HG03135 (cell line): ENCODE data around the gene ATP13A3.
"Not testable (repeated sequence)": the region's sequence is repeated elsewhere in the genome, so short reads cannot be mapped to it uniquely, and the experiment has no call there.

ENCODE experiments used
- ATAC-seq: cut with Tn5 transposase; IDR thresholded peaks from one replicate; pipeline ENCODE4 v1.9.1; 2021; ENCODE audit warnings: mild to moderate bottlenecking, moderate library complexity; ENCODE audit not compliant: unreplicated experiment

ATP13A3 gene

GRCh38 chr3:194486540-194487288 lies at the start of gene ATP13A3:
Gene ATP13A3 (minus strand): TSS chr3:194487002. CDS start chr3:194462190, 24,812 bp downstream.
- ATAC-seq: peak; percentile 77

GRCh38 chr3:194535199-194535598 lies 48.4 kb upstream of the ATP13A3 start:
- not testable (repeated sequence) for ATAC-seq

DNA sequence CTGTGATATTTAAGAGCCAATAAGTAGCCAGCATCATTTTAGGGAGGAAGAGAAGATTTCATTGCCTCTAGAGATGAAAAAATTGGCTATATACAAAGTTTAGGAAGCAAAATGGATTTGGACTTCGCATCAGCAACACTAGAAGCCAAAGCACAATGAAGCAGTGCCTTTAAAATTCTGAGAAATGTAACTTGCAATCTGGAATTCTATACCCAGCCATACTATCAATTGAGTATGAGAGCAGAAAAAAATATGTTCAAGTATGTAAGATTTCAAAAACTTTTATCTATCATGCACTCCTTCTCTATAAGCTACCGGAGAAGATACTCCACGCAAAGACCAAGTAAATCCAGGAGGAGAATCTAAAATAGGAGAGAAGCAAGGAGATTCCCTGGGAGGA lies 47.4 kb upstream of the ATP13A3 start:
- no peak for ATAC-seq

- ATAC-seq: no peak
Measured at GRCh38 chr3:194532591-194532990, 45.8 kb upstream of the ATP13A3 start.

DNA sequence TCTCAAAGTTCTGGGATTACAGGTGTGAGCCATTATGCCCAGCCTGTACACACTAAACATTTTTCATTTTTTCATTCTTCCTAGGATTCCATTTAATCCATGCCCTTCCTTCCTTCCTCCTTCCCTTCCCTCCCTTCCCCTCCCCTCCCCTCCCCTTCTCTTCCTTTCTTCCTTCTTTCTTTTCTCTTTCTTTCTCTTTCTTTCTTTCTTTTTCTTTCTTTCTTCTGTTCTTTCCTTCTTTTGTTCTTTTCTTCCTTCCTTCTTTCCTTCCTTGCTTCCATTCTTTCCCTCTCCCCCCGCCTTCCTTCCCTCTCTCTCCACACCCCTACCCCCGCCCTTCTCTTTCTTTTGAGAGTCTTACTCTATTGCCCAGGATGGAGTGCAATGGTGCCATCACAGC lies 40.9 kb upstream of the ATP13A3 start:
- ATAC-seq: no peak

DNA sequence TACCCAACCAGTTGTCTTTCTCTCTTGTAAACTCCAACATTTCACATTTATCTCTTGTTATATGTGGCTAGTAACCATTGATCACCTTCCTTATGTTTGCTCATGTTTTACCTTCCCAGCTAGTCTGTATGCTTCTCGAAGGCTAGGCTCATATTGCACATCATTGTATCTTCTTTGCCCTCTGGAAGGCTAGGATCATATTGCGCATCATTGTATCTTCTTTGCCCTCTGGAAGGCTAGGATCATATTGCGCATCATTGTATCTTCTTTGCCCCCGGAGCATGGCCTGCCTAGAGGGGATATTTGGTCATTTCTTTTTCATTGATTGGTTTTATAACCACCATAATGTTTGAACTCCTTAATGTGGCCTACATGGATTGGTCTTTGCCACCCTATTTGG lies 39.4 kb upstream of the ATP13A3 start:
- ATAC-seq: no peak

- no peak for ATAC-seq
Measured at GRCh38 chr3:194522579-194523046, 35.8 kb upstream of the ATP13A3 start.

GRCh38 chr3:194521510-194522260 lies 34.9 kb upstream of the ATP13A3 start:
- no peak for ATAC-seq

DNA sequence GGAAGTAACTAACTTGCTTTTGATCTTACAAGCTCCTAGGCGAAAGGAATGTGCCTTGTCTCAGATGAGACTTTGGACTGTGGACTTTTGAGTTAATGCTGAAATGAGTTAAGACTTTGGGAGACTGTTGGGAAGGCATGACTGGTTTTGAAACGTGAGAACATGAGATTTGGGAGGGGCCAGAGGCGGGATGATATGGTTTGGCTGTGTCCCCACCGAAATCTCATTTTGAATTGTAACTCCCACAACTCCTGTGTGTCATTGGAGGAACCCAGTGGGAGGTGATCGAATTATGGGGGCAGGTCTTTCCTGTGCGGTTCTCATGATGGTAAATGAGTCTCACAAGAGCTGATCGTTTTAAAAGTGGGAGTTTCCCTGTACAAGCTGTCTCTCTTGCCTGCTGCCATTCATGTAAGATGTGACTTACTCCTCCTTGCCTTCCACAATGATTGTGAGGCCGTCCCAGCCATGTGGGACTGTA lies 33.9 kb upstream of the ATP13A3 start:
- not testable (repeated sequence) for ATAC-seq

- ATAC-seq: not testable (repeated sequence)
Measured at GRCh38 chr3:194520201-194520600, 33.4 kb upstream of the ATP13A3 start.

- ATAC-seq: no peak
Measured at GRCh38 chr3:194518652-194519051, 31.9 kb upstream of the ATP13A3 start.

GRCh38 chr3:194517333-194517732 lies 30.5 kb upstream of the ATP13A3 start:
- ATAC-seq: no peak

- ATAC-seq: no peak
Measured at GRCh38 chr3:194514626-194515025, 27.8 kb upstream of the ATP13A3 start.

DNA sequence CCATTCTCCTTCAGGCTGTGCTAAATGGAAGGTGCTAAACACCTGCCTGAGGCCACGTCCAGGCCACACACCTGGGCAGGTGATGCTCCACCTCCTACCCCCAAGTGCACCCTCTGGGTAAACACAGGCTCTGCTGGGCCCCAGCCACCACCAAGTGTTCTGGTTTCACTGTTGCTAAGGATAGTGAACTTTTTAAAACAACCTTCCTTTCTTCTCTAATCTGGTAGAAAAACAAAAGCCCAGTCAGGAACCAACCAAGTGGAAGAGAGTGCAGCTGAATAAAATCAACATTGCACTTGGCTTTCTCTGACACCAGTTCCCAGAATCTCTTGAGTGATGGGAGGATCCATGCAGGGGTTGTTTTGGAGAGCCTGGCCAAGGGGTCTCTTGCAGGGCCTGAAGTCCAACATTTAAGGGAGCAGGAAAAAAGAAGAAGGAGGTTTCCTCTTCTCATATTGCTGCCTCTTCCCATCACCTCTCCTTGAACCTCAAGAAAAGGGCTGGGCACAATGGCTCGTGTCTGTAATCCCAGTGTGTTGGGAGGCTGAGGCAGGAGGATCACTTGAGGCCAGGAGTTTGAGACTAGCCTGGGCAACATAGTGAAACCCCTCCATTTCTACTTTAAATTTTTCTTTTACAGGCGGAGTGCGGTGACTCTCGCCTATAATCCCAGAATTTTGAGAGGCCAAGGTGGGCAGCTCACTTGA lies 26.2 kb upstream of the ATP13A3 start:
- no peak for ATAC-seq

- no peak for ATAC-seq
Measured at GRCh38 chr3:194508491-194509453, 22.0 kb upstream of the ATP13A3 start.

- ATAC-seq: no peak
Measured at GRCh38 chr3:194507571-194507970, 20.8 kb upstream of the ATP13A3 start.

- ATAC-seq: no peak
Measured at GRCh38 chr3:194505791-194506415, 19.1 kb upstream of the ATP13A3 start.

DNA sequence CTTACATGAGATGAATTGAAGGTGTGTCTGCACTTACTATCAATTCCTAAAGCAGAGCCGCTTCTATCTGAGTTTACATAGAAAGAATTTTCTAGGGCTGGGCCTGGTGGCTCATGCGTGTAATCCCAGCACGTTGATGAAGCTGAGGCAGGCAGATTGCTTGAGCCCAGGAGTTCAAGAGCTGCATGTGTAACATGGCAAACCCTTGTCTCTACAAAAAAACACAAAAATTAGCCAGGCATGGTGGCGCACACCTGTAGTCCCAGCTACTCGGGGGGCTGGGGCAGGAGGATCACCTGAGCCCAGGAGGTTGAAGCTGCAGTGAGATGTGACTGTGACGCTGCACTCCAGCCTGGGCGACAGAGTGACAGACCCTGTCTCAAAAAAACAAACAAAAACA lies 18.1 kb upstream of the ATP13A3 start:
- ATAC-seq: no peak

DNA sequence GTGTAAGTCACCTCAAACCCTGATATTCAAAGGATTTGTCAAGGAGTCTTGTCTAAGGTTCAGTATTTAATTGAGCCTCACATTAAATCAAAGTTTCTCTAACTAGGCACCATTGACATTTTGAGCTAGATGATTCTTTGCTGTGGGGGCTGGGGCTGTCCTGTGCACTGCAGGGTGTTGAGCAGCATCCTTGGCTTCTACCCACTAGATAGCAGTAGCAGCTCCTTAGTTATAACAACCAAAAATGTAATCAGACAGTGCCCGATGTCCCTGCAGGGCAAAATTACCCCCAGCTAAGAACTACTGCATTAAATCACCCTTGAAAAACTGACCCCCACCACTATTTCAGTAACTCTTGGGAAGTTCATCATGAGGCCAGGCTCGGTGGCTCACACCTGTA lies 17.3 kb upstream of the ATP13A3 start:
- no peak for ATAC-seq

- ATAC-seq: no peak
Measured at GRCh38 chr3:194503081-194503531, 16.3 kb upstream of the ATP13A3 start.
